Activated CD8-positive, alpha-beta memory T cell treated with anti-CD3 and anti-CD28 coated beads for 36 hours (primary cell): Measurements from ENCODE around the gene TMEM259. TPM values are rescaled to one million over a fixed set of nuclear protein-coding genes. Genes with fewer than 3 reads are reported as not detected.

ENCODE experiments used
- CTCF ChIA-PET: fragments of 350-600 bp; sonication (Branson Sonifier 250); formaldehyde crosslinking; loops from one replicate; lab custom pipeline; 2021; ENCODE audit warnings: antibody characterized with exemption; lab: Charles Lee
- POLR2A ChIA-PET: fragments of 350-600 bp; sonication (Branson Sonifier 250); formaldehyde crosslinking; loops from one replicate; lab custom pipeline; 2021; ENCODE audit warnings: antibody characterized with exemption; lab: Charles Lee
- total RNA-seq, 2 experiments: library from RNA; stranded (reverse); gene quantifications; one replicate each; pipeline ENCODE4 v1.2.3, GENCODE V29; 2021

The TMEM259 gene
- total RNA-seq, 2 experiments from 2014 or later = 132 to 141 TPM

GRCh38 chr19:1001538-1002166 lies 19.3 kb downstream of the TMEM259 start:
- ChIA-PET CTCF (interaction anchor here (0.5 to 1.4 kb wide), 6 partner anchors 24 to 243 kb away, joined by 3 to 4 read pairs (median 3); no protein-coding TSS in a partner anchor), POLR2A (no interaction called here)

- CTCF ChIA-PET = interaction anchor here (0.5 to 1.4 kb wide), 7 partner anchors 25 to 244 kb away, joined by 3 to 5 read pairs (median 3); no protein-coding TSS in a partner anchor
- POLR2A ChIA-PET = no interaction called here
Observed at GRCh38 chr19:1000591-1001537, 20.1 kb downstream of the TMEM259 start.

- CTCF ChIA-PET = interaction anchor here (1.0 to 3.1 kb wide), 3 partner anchors 16 to 32 kb away, joined by 3 to 11 read pairs (median 5); partner anchors contain the start of gene WDR18
- POLR2A ChIA-PET = no interaction called here
Observed at GRCh38 chr19:1000095-1000494, 20.8 kb downstream of the TMEM259 start, which contains the start of gene GRIN3B. GRIN3B (plus strand) TSS chr19:1000419; CDS start chr19:1000438, 19 bp downstream.

- POLR2A ChIA-PET = no interaction called here
Observed at GRCh38 chr19:999379-999719, 21.6 kb downstream of the TMEM259 start.

GRCh38 chr19:998064-998463 lies 22.9 kb downstream of the TMEM259 start:
- POLR2A ChIA-PET = no interaction called here
- CTCF ChIA-PET = interaction anchor here (0.6 to 3.1 kb wide), 4 partner anchors 14 to 30 kb away, joined by 3 to 11 read pairs (median 5); partner anchors contain the start of gene WDR18

More at GRCh38 chr19:999379-999719, 21.6 kb downstream of the TMEM259 start:
- CTCF ChIA-PET = interaction anchor here (0.6 to 3.1 kb wide), 4 partner anchors 15 to 80 kb away, joined by 4 to 11 read pairs (median 5); partner anchors contain the start of gene WDR18

GRCh38 chr19:996051-996838 lies 24.7 kb downstream of the TMEM259 start:
- CTCF ChIA-PET = interaction anchor here (0.5 to 1.7 kb wide), 11 partner anchors 11 to 270 kb away, joined by 3 to 5 read pairs (median 3); partner anchors contain the start of gene WDR18
- POLR2A ChIA-PET = interaction anchor here (0.6 to 1.7 kb wide), 2 partner anchors 12 to 459 kb away, joined by 3 to 8 read pairs; partner anchors contain the start of gene WDR18

- ChIA-PET CTCF (interaction anchor here (0.5 to 1.7 kb wide), 5 partner anchors 25 to 249 kb away, joined by 3 to 4 read pairs (median 3); no protein-coding TSS in a partner anchor), POLR2A (interaction anchor here (0.6 to 0.7 kb wide), 2 partner anchors 11 to 90 kb away, joined by 3 to 4 read pairs; partner anchors contain the start of gene WDR18)
Observed at GRCh38 chr19:995051-995827, 25.7 kb downstream of the TMEM259 start.

GRCh38 chr19:994516-994915 lies 26.4 kb downstream of the TMEM259 start:
- ChIA-PET CTCF (no interaction called here), POLR2A (interaction anchor here (0.6 kb wide), 1 partner anchor 89 kb away, joined by 4 read pairs; no protein-coding TSS in a partner anchor)

GRCh38 chr19:993831-994393 lies 27.0 kb downstream of the TMEM259 start:
- POLR2A ChIA-PET = no interaction called here
- CTCF ChIA-PET = interaction anchor here (0.5 kb wide), 1 partner anchor 36 kb away, joined by 3 read pairs; no protein-coding TSS in a partner anchor

GRCh38 chr19:993361-993830 lies 27.5 kb downstream of the TMEM259 start:
- ChIA-PET POLR2A (no interaction called here), CTCF (interaction anchor here (0.5 kb wide), 1 partner anchor 35 kb away, joined by 3 read pairs; no protein-coding TSS in a partner anchor)

- ChIA-PET CTCF (interaction anchor here (0.6 to 1.0 kb wide), 3 partner anchors 8 to 27 kb away, joined by 3 to 5 read pairs (median 3); partner anchors contain the start of gene WDR18), POLR2A (interaction anchor here (0.6 kb wide), 1 partner anchor 9 kb away, joined by 3 read pairs; the partner anchor contains the start of gene WDR18)
Observed at GRCh38 chr19:992670-993055, 28.3 kb downstream of the TMEM259 start.

GRCh38 chr19:991932-992669 lies 28.8 kb downstream of the TMEM259 start:
- ChIA-PET CTCF (interaction anchor here (0.9 to 1.0 kb wide), 2 partner anchors 8 to 12 kb away, joined by 3 to 5 read pairs; partner anchors contain the start of gene WDR18), POLR2A (no interaction called here)

GRCh38 chr19:991174-991931 lies 29.6 kb downstream of the TMEM259 start:
- CTCF ChIA-PET = no interaction called here

GRCh38 chr19:990746-991145 lies 30.2 kb downstream of the TMEM259 start:
- ChIA-PET POLR2A (no interaction called here), CTCF (no interaction called here)

More at GRCh38 chr19:991174-991931, 29.6 kb downstream of the TMEM259 start:
- POLR2A ChIA-PET = no interaction called here

GRCh38 chr19:990119-990571 lies 30.8 kb downstream of the TMEM259 start:
- POLR2A ChIA-PET = no interaction called here

More at GRCh38 chr19:990119-990571, 30.8 kb downstream of the TMEM259 start:
- CTCF ChIA-PET = no interaction called here
